Esophagus muscularis mucosa (tissue), 4 donors: ENCODE results near the gene TGFBR2. TPM values are rescaled to one million over a fixed set of nuclear protein-coding genes. Genes with fewer than 3 reads are reported as not detected.

Experiments used
- DNase-seq: peaks from one replicate; pipeline ENCODE4 v3.0.0-alpha.2; 2017; ENCODE audit errors: extremely low spot score
- H3K27ac ChIP-seq, 4 donors: fragments of 200-600 bp; sonication (generic); replicated peaks in 1 of 4; 1 replicate in 3 of 4; 2 replicates in 1 of 4; pipeline ENCODE4 v1.5.1; 2016 to 2019; ENCODE audit warnings: mild to moderate bottlenecking in 1 of 4
- H3K27me3 ChIP-seq, 4 donors: fragments of 200-600 bp; sonication (generic); one replicate each; pipeline versions ENCODE4 v1.5.1 to v1.6.0; 2016 to 2019
- H3K36me3 ChIP-seq, 4 donors: fragments of 200-600 bp; sonication (generic); one replicate each; pipeline ENCODE4 v1.5.1; 2016 to 2019
- H3K4me1 ChIP-seq, 4 donors: fragments of 200-600 bp; sonication (generic); one replicate each; pipeline ENCODE4 v1.5.1; 2016 to 2019
- H3K4me3 ChIP-seq, 4 donors: fragments of 200-600 bp; sonication (generic); 1 replicate in 2 of 4; 2 replicates in 2 of 4; pipeline ENCODE4 v1.5.1; 2016 to 2019; ENCODE audit warnings: mild to moderate bottlenecking in 4 of 4, moderate library complexity in 1 of 4
- H3K9me3 ChIP-seq, 4 donors: fragments of 200-600 bp; sonication (generic); 1 replicate in 3 of 4; 2 replicates in 1 of 4; pipeline ENCODE4 v1.5.1; 2016 to 2019
- CTCF ChIP-seq, 3 experiments: fragments of 200-600 bp in 2 of 3; fragments of 450-650 bp in 1 of 3; sonication (generic) in 2 of 3; IDR thresholded peaks; one replicate each; pipeline ENCODE4 v1.5.1; 2017 to 2019; ENCODE audit warnings: antibody characterized with exemption in 3 of 3, mild to moderate bottlenecking in 2 of 3, moderate library complexity in 1 of 3
- EP300 ChIP-seq: sonication (generic); formaldehyde crosslinking; IDR thresholded peaks from one replicate; pipeline ENCODE4 v1.6.1; 2017; ENCODE audit warnings: antibody characterized with exemption
- POLR2A ChIP-seq: fragments of 450-650 bp; IDR thresholded peaks from one replicate; pipeline ENCODE4 v1.6.1; 2017; ENCODE audit warnings: antibody characterized with exemption, moderate library complexity, mild to moderate bottlenecking, low read depth
- POLR2AphosphoS5 ChIP-seq, 2 donors: sonication (generic); formaldehyde crosslinking; IDR thresholded peaks; one replicate each; pipeline ENCODE4 v1.6.1; 2017; ENCODE audit warnings: antibody characterized with exemption in 2 of 2
- WGBS: methylation state at CpG from one replicate; pipeline ENCODE4 v1.1.5; 2018; 5-methylcytosine and 5-hydroxymethylcytosine counted together
- intact Hi-C: fragments of 100-400 bp; cut with DNase I; formaldehyde crosslinking; loops from one replicate; pipeline ENCODE4 v1.15.1; 2023
- total RNA-seq, 4 donors: library from RNA; depleted of rRNA; stranded (reverse); fragments of >200 nt; gene quantifications; one replicate each; pipeline versions ENCODE4 v1.1.0 to v1.2.1, GENCODE V29; 2016

TGFBR2 gene
- total RNA-seq, 4 donors from 2014 or later: 202 to 292 (median 261) TPM

- Histone ChIP-seq H3K4me1 (peaks cover 16 to 28% (median 22%) of the 10 kb centered on the region in 4 donors), H3K27ac (no peak overlapping the region), H3K27me3 (no peaks in the 10 kb centered on the region), H3K4me3 (no peak overlapping the region), H3K9me3 (no peaks in the 10 kb centered on the region), H3K36me3 (no peaks in the 10 kb centered on the region)
- TF ChIP-seq POLR2A (no peak), POLR2AphosphoS5 (IDR thresholded peaks at IDR 0.05) (no peak), CTCF (IDR thresholded peaks at IDR 0.05) (no peak), EP300 (no peak)
- no peak for DNase-seq
- 94% methylated on average over 2 of the region's 2 CpGs for WGBS
- intact Hi-C loops: loop anchor here (10.0 kb wide), 1 partner anchor 486 kb away; no protein-coding TSS in a partner anchor
Measured at GRCh38 chr3:30600572-30600971, 5.8 kb upstream of the TGFBR2 start.

GRCh38 chr3:30602946-30603345 lies 3.5 kb upstream of the TGFBR2 start:
- 72% methylated on average over 4 of the region's 4 CpGs for WGBS
- intact Hi-C loops: loop anchor here (10.0 kb wide), 1 partner anchor 488 kb away; no protein-coding TSS in a partner anchor
- DNase-seq: no peak
- Histone ChIP-seq H3K4me3 (no peak overlapping the region), H3K27me3 (no peaks in the 10 kb centered on the region), H3K27ac (no peak overlapping the region), H3K4me1 (peaks cover 5 to 23% (median 15%) of the 10 kb centered on the region in 4 donors), H3K9me3 (no peaks in the 10 kb centered on the region), H3K36me3 (no peaks in the 10 kb centered on the region)
- TF ChIP-seq POLR2A (no peak), POLR2AphosphoS5 (IDR thresholded peaks at IDR 0.05) (no peak)

GRCh38 chr3:30604093-30604492 lies 2.3 kb upstream of the TGFBR2 start:
- Histone ChIP-seq H3K4me1 (peaks cover 4 to 33% (median 24%) of the 10 kb centered on the region in 4 donors), H3K9me3 (no peaks in the 10 kb centered on the region), H3K36me3 (no peaks in the 10 kb centered on the region), H3K27ac (no peak overlapping the region), H3K4me3 (no peak overlapping the region), H3K27me3 (no peaks in the 10 kb centered on the region)
- intact Hi-C loops: loop anchor here (10.0 kb wide), 1 partner anchor 489 kb away; no protein-coding TSS in a partner anchor
- 78% methylated on average over 3 of the region's 3 CpGs for WGBS
- TF ChIP-seq CTCF (IDR thresholded peaks at IDR 0.05) (no peak), EP300 (no peak), POLR2AphosphoS5 (IDR thresholded peaks at IDR 0.05) (no peak), POLR2A (no peak)
- DNase-seq: no peak

- Histone ChIP-seq H3K4me1 (peaks cover 5 to 35% (median 26%) of the 10 kb centered on the region in 4 donors), H3K27me3 (no peaks in the 10 kb centered on the region), H3K9me3 (no peaks in the 10 kb centered on the region), H3K36me3 (no peaks in the 10 kb centered on the region), H3K4me3 (no peak overlapping the region), H3K27ac (peak overlapping the region; percentile 19 to 99 (median 68))
- 61% methylated on average over 5 of the region's 5 CpGs for WGBS
- intact Hi-C loops: loop anchor here (10.0 kb wide), 1 partner anchor 490 kb away; no protein-coding TSS in a partner anchor
- DNase-seq: no peak
- TF ChIP-seq POLR2A (no peak), CTCF (IDR thresholded peaks at IDR 0.05) (no peak), EP300 (no peak), POLR2AphosphoS5 (IDR thresholded peaks at IDR 0.05) (no peak)
Measured at GRCh38 chr3:30604558-30604957, 1.8 kb upstream of the TGFBR2 start.

GRCh38 chr3:30605005-30605404 lies 1.4 kb upstream of the TGFBR2 start:
- TF ChIP-seq POLR2AphosphoS5 (IDR thresholded peaks at IDR 0.05) (no peak), EP300 (no peak), POLR2A (no peak), CTCF (IDR thresholded peaks at IDR 0.05) (no peak)
- intact Hi-C loops: loop anchor here (5.0 to 10.0 kb wide), 3 partner anchors 87 to 490 kb away; no protein-coding TSS in a partner anchor
- DNase-seq: no peak
- no peaks in the 10 kb centered on the region for H3K9me3 ChIP-seq
- peaks cover 9 to 39% (median 29%) of the 10 kb centered on the region in 4 donors for H3K4me1 ChIP-seq
- H3K27ac ChIP-seq: peak overlapping the region; percentile 19 to 99 (median 68)
- H3K36me3 ChIP-seq: no peaks in the 10 kb centered on the region
- H3K27me3 ChIP-seq: no peaks in the 10 kb centered on the region
- 54% methylated on average over 4 of the region's 4 CpGs for WGBS
- no peak overlapping the region for H3K4me3 ChIP-seq
